MM.1S (cell line): Measurements from ENCODE around the gene KCNS1.

Source experiments
- EZH2 ChIP-seq: fragments of 300-600 bp; sonication (generic); optimal IDR thresholded peaks from 2 replicates; pipeline ENCODE3; 2017; ENCODE audit warnings: low read depth, mild to moderate bottlenecking, antibody characterized with exemption, low read length, mixed read lengths
- TF ChIP-seq, protein P1 (sequence below): fragments of 300-600 bp; sonication (generic); IDR thresholded peaks from 2 replicates; pipeline ENCODE4 v1.5.1; 2016; ENCODE audit warnings: antibody characterized with exemption, low read length, mixed read lengths

DNA sequence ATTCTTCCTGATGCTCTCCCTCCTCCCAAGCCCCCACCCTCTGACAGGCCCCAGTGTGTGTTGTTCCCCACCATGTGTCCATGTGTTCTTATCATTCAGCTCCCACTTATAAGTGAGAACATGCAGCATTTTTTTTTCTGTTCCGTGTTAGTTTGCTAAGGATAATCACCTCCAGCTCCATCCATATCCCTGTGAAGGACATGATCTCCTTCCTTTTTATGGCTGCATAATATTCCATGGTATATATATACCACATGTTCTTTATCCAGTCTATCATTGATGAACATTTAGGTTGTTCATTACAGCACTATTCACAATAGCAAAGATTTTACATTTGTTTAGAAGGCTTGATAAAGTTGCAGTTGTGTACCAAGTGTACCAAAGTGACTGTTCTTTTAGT, 57.9 kb downstream of the KCNS1 start:
- no peak for TF ChIP-seq EZH2
- TF ChIP-seq, protein P1, sequence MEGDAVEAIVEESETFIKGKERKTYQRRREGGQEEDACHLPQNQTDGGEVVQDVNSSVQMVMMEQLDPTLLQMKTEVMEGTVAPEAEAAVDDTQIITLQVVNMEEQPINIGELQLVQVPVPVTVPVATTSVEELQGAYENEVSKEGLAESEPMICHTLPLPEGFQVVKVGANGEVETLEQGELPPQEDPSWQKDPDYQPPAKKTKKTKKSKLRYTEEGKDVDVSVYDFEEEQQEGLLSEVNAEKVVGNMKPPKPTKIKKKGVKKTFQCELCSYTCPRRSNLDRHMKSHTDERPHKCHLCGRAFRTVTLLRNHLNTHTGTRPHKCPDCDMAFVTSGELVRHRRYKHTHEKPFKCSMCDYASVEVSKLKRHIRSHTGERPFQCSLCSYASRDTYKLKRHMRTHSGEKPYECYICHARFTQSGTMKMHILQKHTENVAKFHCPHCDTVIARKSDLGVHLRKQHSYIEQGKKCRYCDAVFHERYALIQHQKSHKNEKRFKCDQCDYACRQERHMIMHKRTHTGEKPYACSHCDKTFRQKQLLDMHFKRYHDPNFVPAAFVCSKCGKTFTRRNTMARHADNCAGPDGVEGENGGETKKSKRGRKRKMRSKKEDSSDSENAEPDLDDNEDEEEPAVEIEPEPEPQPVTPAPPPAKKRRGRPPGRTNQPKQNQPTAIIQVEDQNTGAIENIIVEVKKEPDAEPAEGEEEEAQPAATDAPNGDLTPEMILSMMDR: no peak
